ENCODE data around the gene MAP2K3. TPM values are rescaled to one million over a fixed set of nuclear protein-coding genes. Genes with fewer than 3 reads are reported as not detected.

The MAP2K3 gene
- total RNA-seq, 4 donors from 2014 or later: 54.1 to 64.1 (median 55.2) TPM

DNA sequence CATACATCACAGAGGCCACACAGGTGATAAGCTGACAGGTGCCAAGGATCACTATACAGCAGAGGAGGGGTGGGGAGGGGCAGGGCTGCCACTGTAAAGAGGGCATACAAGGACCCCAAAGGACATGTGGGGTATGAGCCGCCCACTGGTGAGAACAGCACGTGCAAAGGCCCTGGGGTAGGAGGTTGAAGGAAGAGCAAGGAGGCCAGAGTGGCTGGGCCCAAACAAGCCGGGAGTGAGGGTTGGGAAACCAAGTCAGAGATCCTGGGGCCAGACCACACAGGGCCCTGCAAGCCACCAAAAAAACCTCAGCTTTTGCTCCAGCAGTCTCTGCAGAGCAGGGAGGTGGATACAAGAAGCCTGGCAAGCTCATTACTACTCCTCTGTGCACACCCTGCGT, 37.8 kb upstream of the MAP2K3 start:
- no peak for DNase-seq (ENCODE audit: low spot score in 2 of 2)
- TF ChIP-seq, protein P1, sequence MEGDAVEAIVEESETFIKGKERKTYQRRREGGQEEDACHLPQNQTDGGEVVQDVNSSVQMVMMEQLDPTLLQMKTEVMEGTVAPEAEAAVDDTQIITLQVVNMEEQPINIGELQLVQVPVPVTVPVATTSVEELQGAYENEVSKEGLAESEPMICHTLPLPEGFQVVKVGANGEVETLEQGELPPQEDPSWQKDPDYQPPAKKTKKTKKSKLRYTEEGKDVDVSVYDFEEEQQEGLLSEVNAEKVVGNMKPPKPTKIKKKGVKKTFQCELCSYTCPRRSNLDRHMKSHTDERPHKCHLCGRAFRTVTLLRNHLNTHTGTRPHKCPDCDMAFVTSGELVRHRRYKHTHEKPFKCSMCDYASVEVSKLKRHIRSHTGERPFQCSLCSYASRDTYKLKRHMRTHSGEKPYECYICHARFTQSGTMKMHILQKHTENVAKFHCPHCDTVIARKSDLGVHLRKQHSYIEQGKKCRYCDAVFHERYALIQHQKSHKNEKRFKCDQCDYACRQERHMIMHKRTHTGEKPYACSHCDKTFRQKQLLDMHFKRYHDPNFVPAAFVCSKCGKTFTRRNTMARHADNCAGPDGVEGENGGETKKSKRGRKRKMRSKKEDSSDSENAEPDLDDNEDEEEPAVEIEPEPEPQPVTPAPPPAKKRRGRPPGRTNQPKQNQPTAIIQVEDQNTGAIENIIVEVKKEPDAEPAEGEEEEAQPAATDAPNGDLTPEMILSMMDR (IDR thresholded peaks at IDR 0.05): no peak
- TF ChIP-seq POLR2A (IDR thresholded peaks at IDR 0.05): no peak
- intact Hi-C loops (cut with DNase I; ENCODE audit: low total_unique reads): no loop called here
- WGBS, 2 donors: 83 to 92% methylated on average over 4 of the region's 4 CpGs
- H3K4me3 ChIP-seq (ENCODE audit: low read depth, poor library complexity, severe bottlenecking): no peak overlapping the region

- intact Hi-C loops (cut with DNase I; ENCODE audit: low total_unique reads): no loop called here
- no peak for DNase-seq (ENCODE audit: low spot score in 2 of 2)
- 80 to 83% methylated on average over 12 of the region's 12 CpGs for WGBS, 2 donors
Measured at GRCh38 chr17:21247552-21248258, 36.8 kb upstream of the MAP2K3 start.

DNA sequence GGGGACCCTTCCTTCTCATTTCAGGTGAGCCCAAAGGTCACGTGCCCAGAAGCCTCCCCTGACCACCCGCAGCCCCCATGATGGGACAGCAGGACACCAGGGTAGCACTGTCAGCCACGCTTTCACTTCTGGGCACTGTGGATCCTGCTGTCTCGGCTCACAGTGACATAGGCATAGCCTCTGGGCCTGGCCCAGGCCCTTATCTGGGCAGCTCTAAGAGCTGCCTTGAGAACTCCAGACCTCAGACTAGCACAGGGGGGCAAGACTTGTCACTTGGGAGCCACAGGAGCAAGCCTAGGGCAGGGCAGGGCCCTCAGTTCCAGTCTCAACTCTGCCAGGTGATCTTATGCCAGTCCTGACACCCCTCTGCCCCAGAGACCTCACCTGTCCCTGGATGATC, 36.0 kb upstream of the MAP2K3 start:
- DNase-seq (ENCODE audit: low spot score in 2 of 2): no peak
- WGBS, 2 donors: 78 to 88% methylated on average over 4 of the region's 4 CpGs

More at GRCh38 chr17:21247552-21248258, 36.8 kb upstream of the MAP2K3 start:
- TF ChIP-seq, protein P1 (IDR thresholded peaks at IDR 0.05): no peak
- no peak for TF ChIP-seq POLR2A (IDR thresholded peaks at IDR 0.05)
- no peak overlapping the region for H3K4me3 ChIP-seq (ENCODE audit: low read depth, poor library complexity, severe bottlenecking)

GRCh38 chr17:21249086-21249795, 35.3 kb upstream of the MAP2K3 start:
- 72 to 75% methylated on average over 12 of the region's 12 CpGs for WGBS, 2 donors
- TF ChIP-seq, protein P1 (IDR thresholded peaks at IDR 0.05): no peak
- no peak for TF ChIP-seq POLR2A (IDR thresholded peaks at IDR 0.05)
- DNase-seq (ENCODE audit: low spot score in 2 of 2): no peak
- H3K4me3 ChIP-seq (ENCODE audit: low read depth, poor library complexity, severe bottlenecking): no peak overlapping the region
- intact Hi-C loops (cut with DNase I; ENCODE audit: low total_unique reads): no loop called here

More for the DNA sequence above, 36.0 kb upstream of the MAP2K3 start:
- intact Hi-C loops (cut with DNase I; ENCODE audit: low total_unique reads): no loop called here
- no peak for TF ChIP-seq POLR2A (IDR thresholded peaks at IDR 0.05)
- TF ChIP-seq, protein P1 (IDR thresholded peaks at IDR 0.05): no peak
- H3K4me3 ChIP-seq (ENCODE audit: low read depth, poor library complexity, severe bottlenecking): no peak overlapping the region

- WGBS, 2 donors: 63 to 64% methylated on average over 7 of the region's 7 CpGs
- DNase-seq (ENCODE audit: low spot score in 2 of 2): no peak
- TF ChIP-seq, protein P1 (IDR thresholded peaks at IDR 0.05): no peak
- no peak for TF ChIP-seq POLR2A (IDR thresholded peaks at IDR 0.05)
- H3K4me3 ChIP-seq (ENCODE audit: low read depth, poor library complexity, severe bottlenecking): no peak overlapping the region
- intact Hi-C loops (cut with DNase I; ENCODE audit: low total_unique reads): no loop called here
Measured at GRCh38 chr17:21249920-21250703, 34.4 kb upstream of the MAP2K3 start.

Measured in lower leg skin (tissue), 4 donors.